ENCODE results near the gene PRR16.
A peak's percentile ranks its signal among the peaks of the same experiment; 100 is the strongest.

Gene PRR16

DNA sequence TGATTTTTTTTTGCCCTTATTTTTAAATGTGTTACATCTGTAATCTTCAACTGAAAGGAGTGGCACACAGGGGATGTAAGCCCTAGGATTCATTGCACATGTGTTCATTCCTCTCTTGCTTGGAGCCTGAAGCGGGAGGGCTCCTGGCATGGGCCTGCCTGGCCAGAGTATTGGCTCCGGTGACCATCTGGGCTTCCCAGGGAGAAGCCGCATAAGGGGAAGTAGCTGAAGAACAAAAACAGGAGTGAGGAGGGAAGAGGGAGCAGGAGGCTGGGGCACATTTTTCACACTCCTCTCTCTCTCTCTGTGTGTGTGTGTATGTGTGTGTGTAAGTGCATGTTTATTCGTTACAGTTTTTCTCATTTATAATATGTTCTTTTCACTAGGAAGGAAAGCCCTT is 269.9 kb downstream of the PRR16 start:
- no peak for ATAC-seq
- TF ChIP-seq PPARA (CRISPR knock-in tag; IDR thresholded peaks at IDR 0.05; ENCODE audit: borderline replicate concordance) (no peak), CSDC2 (CRISPR knock-in tag; IDR thresholded peaks at IDR 0.05) (no peak), TOX (CRISPR knock-in tag; IDR thresholded peaks at IDR 0.05; ENCODE audit: borderline replicate concordance) (no peak), ESRRG (CRISPR knock-in tag; IDR thresholded peaks at IDR 0.05) (no peak), ZNF70 (CRISPR knock-in tag; IDR thresholded peaks at IDR 0.05) (no peak), ISL1 (CRISPR knock-in tag; IDR thresholded peaks at IDR 0.05) (no peak), SNAI2 (CRISPR knock-in tag; IDR thresholded peaks at IDR 0.05) (no peak), ZFP30 (CRISPR knock-in tag; IDR thresholded peaks at IDR 0.05) (no peak), ZC3H10 (CRISPR knock-in tag; IDR thresholded peaks at IDR 0.05) (no peak)
- TF ChIP-seq, protein P1, sequence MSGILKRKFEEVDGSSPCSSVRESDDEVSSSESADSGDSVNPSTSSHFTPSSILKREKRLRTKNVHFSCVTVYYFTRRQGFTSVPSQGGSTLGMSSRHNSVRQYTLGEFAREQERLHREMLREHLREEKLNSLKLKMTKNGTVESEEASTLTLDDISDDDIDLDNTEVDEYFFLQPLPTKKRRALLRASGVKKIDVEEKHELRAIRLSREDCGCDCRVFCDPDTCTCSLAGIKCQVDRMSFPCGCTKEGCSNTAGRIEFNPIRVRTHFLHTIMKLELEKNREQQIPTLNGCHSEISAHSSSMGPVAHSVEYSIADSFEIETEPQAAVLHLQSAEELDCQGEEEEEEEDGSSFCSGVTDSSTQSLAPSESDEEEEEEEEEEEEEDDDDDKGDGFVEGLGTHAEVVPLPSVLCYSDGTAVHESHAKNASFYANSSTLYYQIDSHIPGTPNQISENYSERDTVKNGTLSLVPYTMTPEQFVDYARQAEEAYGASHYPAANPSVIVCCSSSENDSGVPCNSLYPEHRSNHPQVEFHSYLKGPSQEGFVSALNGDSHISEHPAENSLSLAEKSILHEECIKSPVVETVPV (CRISPR knock-in tag; IDR thresholded peaks at IDR 0.05): no peak
- TF ChIP-seq, protein P2, sequence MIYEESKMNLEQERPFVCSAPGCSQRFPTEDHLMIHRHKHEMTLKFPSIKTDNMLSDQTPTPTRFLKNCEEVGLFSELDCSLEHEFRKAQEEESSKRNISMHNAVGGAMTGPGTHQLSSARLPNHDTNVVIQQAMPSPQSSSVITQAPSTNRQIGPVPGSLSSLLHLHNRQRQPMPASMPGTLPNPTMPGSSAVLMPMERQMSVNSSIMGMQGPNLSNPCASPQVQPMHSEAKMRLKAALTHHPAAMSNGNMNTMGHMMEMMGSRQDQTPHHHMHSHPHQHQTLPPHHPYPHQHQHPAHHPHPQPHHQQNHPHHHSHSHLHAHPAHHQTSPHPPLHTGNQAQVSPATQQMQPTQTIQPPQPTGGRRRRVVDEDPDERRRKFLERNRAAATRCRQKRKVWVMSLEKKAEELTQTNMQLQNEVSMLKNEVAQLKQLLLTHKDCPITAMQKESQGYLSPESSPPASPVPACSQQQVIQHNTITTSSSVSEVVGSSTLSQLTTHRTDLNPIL (CRISPR knock-in tag; IDR thresholded peaks at IDR 0.05; ENCODE audit: low read depth): no peak
- TF ChIP-seq, protein P3, sequence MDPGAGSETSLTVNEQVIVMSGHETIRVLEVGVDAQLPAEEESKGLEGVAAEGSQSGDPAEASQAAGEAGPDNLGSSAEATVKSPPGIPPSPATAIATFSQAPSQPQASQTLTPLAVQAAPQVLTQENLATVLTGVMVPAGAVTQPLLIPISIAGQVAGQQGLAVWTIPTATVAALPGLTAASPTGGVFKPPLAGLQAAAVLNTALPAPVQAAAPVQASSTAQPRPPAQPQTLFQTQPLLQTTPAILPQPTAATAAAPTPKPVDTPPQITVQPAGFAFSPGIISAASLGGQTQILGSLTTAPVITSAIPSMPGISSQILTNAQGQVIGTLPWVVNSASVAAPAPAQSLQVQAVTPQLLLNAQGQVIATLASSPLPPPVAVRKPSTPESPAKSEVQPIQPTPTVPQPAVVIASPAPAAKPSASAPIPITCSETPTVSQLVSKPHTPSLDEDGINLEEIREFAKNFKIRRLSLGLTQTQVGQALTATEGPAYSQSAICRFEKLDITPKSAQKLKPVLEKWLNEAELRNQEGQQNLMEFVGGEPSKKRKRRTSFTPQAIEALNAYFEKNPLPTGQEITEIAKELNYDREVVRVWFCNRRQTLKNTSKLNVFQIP (CRISPR knock-in tag; IDR thresholded peaks at IDR 0.05; ENCODE audit: borderline replicate concordance, low read depth): no peak
- TF ChIP-seq, protein P4, sequence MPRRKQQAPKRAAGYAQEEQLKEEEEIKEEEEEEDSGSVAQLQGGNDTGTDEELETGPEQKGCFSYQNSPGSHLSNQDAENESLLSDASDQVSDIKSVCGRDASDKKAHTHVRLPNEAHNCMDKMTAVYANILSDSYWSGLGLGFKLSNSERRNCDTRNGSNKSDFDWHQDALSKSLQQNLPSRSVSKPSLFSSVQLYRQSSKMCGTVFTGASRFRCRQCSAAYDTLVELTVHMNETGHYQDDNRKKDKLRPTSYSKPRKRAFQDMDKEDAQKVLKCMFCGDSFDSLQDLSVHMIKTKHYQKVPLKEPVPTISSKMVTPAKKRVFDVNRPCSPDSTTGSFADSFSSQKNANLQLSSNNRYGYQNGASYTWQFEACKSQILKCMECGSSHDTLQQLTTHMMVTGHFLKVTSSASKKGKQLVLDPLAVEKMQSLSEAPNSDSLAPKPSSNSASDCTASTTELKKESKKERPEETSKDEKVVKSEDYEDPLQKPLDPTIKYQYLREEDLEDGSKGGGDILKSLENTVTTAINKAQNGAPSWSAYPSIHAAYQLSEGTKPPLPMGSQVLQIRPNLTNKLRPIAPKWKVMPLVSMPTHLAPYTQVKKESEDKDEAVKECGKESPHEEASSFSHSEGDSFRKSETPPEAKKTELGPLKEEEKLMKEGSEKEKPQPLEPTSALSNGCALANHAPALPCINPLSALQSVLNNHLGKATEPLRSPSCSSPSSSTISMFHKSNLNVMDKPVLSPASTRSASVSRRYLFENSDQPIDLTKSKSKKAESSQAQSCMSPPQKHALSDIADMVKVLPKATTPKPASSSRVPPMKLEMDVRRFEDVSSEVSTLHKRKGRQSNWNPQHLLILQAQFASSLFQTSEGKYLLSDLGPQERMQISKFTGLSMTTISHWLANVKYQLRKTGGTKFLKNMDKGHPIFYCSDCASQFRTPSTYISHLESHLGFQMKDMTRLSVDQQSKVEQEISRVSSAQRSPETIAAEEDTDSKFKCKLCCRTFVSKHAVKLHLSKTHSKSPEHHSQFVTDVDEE (CRISPR knock-in tag; IDR thresholded peaks at IDR 0.05): no peak

DNA sequence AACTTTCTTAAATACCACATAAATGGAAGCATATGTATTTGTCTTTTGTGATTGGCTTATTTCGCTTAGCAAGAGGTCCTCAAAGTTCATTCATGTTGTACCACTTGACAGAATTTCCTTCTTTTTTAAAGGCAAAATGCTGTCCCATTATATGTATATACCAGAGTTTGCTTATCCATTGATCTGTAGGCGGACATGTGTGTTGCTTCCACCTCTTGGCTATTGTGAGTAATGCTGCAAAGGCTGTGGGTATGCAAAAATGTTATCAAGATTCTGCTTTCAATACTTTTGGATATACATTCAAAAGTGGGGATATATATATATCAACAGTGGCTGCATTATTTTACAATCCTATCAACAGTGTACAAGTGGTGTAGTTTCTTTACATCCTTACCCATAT is 271.0 kb downstream of the PRR16 start:
- TF ChIP-seq OSR1 (CRISPR knock-in tag; IDR thresholded peaks at IDR 0.05): no peak
- peak; percentile 48; the same call in 1 of the 3 replicates for ATAC-seq
